GM12872 (cell line): ENCODE measurements around the gene UNC5B.

ENCODE experiments used
- CTCF ChIP-seq: IDR thresholded peaks from 3 replicates; pipeline ENCODE4 v1.5.1; 2011; ENCODE audit warnings: low read depth, mild to moderate bottlenecking, low read length, moderate library complexity; ENCODE audit not compliant: insufficient read depth

UNC5B gene

GRCh38 chr10:71237843-71238623, 25.7 kb downstream of the UNC5B start:
- no peak for TF ChIP-seq CTCF

GRCh38 chr10:71238626-71239025, 26.3 kb downstream of the UNC5B start:
- TF ChIP-seq CTCF: no peak

GRCh38 chr10:71239131-71239915, 27.0 kb downstream of the UNC5B start:
- TF ChIP-seq CTCF: no peak

- TF ChIP-seq CTCF: no peak
Observed at GRCh38 chr10:71239946-71240795, 27.8 kb downstream of the UNC5B start.

- no peak for TF ChIP-seq CTCF
Observed at GRCh38 chr10:71241114-71241829, 28.9 kb downstream of the UNC5B start.

- TF ChIP-seq CTCF: no peak
Observed at GRCh38 chr10:71241830-71242621, 29.7 kb downstream of the UNC5B start.
